Measurements from ENCODE around the gene SIAH3.

DNA sequence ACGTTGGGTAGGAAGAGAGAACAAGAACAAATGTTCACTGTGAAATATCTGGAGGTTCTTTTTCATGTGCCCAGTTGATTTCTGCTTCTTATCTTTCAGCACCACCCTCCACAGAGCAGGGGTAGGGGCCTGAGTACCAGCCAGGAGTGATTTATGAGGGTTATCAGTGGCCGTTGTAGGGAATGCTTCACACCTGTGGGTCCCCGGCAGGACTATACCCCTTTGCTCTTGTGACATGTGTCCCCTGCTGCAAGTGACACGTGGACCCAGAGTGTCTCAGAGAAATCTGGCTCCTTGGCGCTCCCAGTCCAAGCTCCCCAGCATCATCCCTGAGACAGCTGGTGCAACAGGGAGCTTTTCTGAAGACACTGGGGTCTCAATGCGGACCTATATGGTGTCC lies 29.7 kb downstream of the SIAH3 start:
- TF ChIP-seq, protein P1, sequence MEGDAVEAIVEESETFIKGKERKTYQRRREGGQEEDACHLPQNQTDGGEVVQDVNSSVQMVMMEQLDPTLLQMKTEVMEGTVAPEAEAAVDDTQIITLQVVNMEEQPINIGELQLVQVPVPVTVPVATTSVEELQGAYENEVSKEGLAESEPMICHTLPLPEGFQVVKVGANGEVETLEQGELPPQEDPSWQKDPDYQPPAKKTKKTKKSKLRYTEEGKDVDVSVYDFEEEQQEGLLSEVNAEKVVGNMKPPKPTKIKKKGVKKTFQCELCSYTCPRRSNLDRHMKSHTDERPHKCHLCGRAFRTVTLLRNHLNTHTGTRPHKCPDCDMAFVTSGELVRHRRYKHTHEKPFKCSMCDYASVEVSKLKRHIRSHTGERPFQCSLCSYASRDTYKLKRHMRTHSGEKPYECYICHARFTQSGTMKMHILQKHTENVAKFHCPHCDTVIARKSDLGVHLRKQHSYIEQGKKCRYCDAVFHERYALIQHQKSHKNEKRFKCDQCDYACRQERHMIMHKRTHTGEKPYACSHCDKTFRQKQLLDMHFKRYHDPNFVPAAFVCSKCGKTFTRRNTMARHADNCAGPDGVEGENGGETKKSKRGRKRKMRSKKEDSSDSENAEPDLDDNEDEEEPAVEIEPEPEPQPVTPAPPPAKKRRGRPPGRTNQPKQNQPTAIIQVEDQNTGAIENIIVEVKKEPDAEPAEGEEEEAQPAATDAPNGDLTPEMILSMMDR (IDR thresholded peaks at IDR 0.05): no peak
- TF ChIP-seq POLR2AphosphoS5 (IDR thresholded peaks at IDR 0.05): no peak
- no peak for TF ChIP-seq EP300 (IDR thresholded peaks at IDR 0.05)
